Sigmoid colon (tissue), 7 donors: ENCODE results near the gene C11orf42. TPM values are rescaled to one million over a fixed set of nuclear protein-coding genes. Genes with fewer than 3 reads are reported as not detected.

Experiments
- DNase-seq: peaks from one replicate; pipeline ENCODE4 v3.0.0-alpha.2; 2019
- H3K27ac ChIP-seq, 4 donors: fragments of 200-600 bp; sonication (generic); one replicate each; pipeline ENCODE4 v1.5.1; 2016 to 2019; ENCODE audit warnings: mild to moderate bottlenecking in 1 of 4
- H3K27me3 ChIP-seq, 3 donors: fragments of 200-600 bp; sonication (generic); one replicate each; pipeline ENCODE4 v1.5.1; 2019; ENCODE audit warnings: mild to moderate bottlenecking in 1 of 3
- H3K36me3 ChIP-seq, 4 donors: fragments of 200-600 bp; sonication (generic); one replicate each; pipeline ENCODE4 v1.5.1; 2016 to 2019
- H3K4me1 ChIP-seq, 4 donors: fragments of 200-600 bp; sonication (generic); one replicate each; pipeline ENCODE4 v1.5.1; 2017 to 2019
- H3K4me3 ChIP-seq, 4 donors: fragments of 200-600 bp; sonication (generic); one replicate each; pipeline ENCODE4 v1.5.1; 2017 to 2019; ENCODE audit warnings: mild to moderate bottlenecking in 2 of 4, moderate library complexity in 1 of 4
- H3K9me3 ChIP-seq, 4 donors: fragments of 200-600 bp in 3 of 4; sonication (generic) in 3 of 4; one replicate each; pipeline versions ENCODE4 v1.5.1 to v1.6.1; 2013 to 2019
- EP300 ChIP-seq, 4 donors: sonication (generic); formaldehyde crosslinking; IDR thresholded peaks; one replicate each; pipeline ENCODE4 v1.6.1; 2017; ENCODE audit warnings: antibody characterized with exemption in 4 of 4
- POLR2A ChIP-seq, 2 donors: fragments of 450-650 bp; IDR thresholded peaks; one replicate each; pipeline ENCODE4 v1.6.1; 2016; ENCODE audit warnings: antibody characterized with exemption in 2 of 2, mild to moderate bottlenecking in 2 of 2, moderate library complexity in 2 of 2
- POLR2AphosphoS5 ChIP-seq, 4 donors: sonication (generic); formaldehyde crosslinking; IDR thresholded peaks; one replicate each; pipeline ENCODE4 v1.6.1; 2017; ENCODE audit warnings: antibody characterized with exemption in 4 of 4
- WGBS, 2 donors: extraction: QIAGEN DNeasy Blood & Tissue Kit; methylation state at CpG; one replicate each; pipeline ENCODE4 v1.1.7; 2013; 5-methylcytosine and 5-hydroxymethylcytosine counted together
- intact Hi-C: fragments of 100-400 bp; cut with DNase I; formaldehyde crosslinking; loops from one replicate; pipeline ENCODE4 v1.15.1; 2023
- polyA plus RNA-seq, 3 donors: library from polyadenylated mRNA; stranded (reverse); fragments of 200-250 nt; gene quantifications; one replicate each; pipeline ENCODE4 v1.2.3, GENCODE V29; 2013
- total RNA-seq, 4 donors: library from RNA; depleted of rRNA; stranded (reverse); fragments of >200 nt; gene quantifications; one replicate each; pipeline ENCODE4 v1.1.0, GENCODE V29; 2016
- TF ChIP-seq, protein P1 (sequence below), 4 experiments: fragments of 450-650 bp in 3 of 4; fragments of 200-600 bp in 1 of 4; IDR thresholded peaks; one replicate each; pipeline ENCODE4 v1.5.1; 2016 to 2019; ENCODE audit warnings: antibody characterized with exemption in 4 of 4, mild to moderate bottlenecking in 3 of 4, moderate library complexity in 2 of 4
- donor health status: healthy with polysubstance abuse.
- donor health status: Bipolar disorder and iron deficiency.
- donor health status: healthy.

C11orf42 gene
- total and polyA plus RNA-seq, 7 donors = not detected

DNA sequence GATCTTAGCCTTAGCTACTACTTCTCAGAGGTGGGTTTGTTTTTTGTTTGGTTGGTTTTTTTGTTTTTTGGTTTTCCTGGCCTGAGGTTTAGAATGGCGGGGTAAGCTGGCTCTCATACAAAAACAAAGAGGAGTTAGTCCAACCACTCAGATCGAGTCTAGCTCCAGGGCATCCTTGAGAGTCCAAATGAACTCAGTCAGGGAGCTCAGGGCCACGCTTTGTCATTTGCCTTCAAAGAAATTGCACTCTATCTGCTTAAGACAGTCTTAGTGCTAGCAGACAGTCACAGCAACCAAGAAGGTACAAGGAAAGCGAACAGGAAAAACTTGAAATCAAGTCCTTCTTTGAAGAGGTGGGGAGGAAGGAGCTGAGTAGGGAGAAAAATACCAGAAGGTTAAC, 11.1 kb downstream of the C11orf42 start:
- no peak overlapping the region for H3K27ac ChIP-seq
- H3K4me3 ChIP-seq = no peak overlapping the region
- TF ChIP-seq POLR2AphosphoS5 (IDR thresholded peaks at IDR 0.05) = no peak
- TF ChIP-seq EP300 (IDR thresholded peaks at IDR 0.05) = no peak
- TF ChIP-seq, protein P1, sequence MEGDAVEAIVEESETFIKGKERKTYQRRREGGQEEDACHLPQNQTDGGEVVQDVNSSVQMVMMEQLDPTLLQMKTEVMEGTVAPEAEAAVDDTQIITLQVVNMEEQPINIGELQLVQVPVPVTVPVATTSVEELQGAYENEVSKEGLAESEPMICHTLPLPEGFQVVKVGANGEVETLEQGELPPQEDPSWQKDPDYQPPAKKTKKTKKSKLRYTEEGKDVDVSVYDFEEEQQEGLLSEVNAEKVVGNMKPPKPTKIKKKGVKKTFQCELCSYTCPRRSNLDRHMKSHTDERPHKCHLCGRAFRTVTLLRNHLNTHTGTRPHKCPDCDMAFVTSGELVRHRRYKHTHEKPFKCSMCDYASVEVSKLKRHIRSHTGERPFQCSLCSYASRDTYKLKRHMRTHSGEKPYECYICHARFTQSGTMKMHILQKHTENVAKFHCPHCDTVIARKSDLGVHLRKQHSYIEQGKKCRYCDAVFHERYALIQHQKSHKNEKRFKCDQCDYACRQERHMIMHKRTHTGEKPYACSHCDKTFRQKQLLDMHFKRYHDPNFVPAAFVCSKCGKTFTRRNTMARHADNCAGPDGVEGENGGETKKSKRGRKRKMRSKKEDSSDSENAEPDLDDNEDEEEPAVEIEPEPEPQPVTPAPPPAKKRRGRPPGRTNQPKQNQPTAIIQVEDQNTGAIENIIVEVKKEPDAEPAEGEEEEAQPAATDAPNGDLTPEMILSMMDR (IDR thresholded peaks at IDR 0.05) = no peak
- TF ChIP-seq POLR2A (IDR thresholded peaks at IDR 0.05) = no peak
- intact Hi-C loops = no loop called here
- H3K36me3 ChIP-seq = peaks cover 24 to 93% (median 45%) of the 10 kb centered on the region in 4 donors
- WGBS, 2 donors = 92 to 95% methylated on average over 4 of the region's 4 CpGs
- H3K9me3 ChIP-seq = no peaks in the 10 kb centered on the region
- no peaks in the 10 kb centered on the region for H3K27me3 ChIP-seq
- DNase-seq = no peak
- no peaks in the 10 kb centered on the region for H3K4me1 ChIP-seq

DNA sequence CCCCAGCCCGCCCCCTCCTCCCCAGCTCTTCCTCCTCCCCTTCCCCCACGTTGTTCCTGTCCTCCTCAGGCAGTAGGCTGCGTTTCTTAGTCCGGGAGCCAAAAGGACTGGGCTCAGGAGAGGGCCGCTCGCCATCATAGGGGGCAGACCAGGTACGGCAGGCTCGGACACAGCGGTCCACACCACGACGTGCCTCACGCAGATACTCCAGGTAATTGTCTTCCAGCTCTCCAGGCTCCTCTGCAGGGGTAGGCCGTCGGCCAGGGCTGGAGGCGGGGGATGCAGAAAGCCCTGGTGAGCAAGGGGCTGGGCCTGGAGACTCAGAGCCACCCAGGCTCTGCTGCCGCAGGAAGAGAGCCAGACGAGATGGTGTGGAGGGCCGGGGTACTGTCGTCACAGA, 12.4 kb downstream of the C11orf42 start:
- Histone ChIP-seq H3K27me3 (no peaks in the 10 kb centered on the region), H3K36me3 (peaks cover 30 to 93% (median 51%) of the 10 kb centered on the region in 4 donors), H3K4me3 (no peak overlapping the region), H3K9me3 (no peaks in the 10 kb centered on the region), H3K27ac (no peak overlapping the region), H3K4me1 (no peaks in the 10 kb centered on the region)
- TF ChIP-seq, protein P1 (IDR thresholded peaks at IDR 0.05) = no peak
- TF ChIP-seq POLR2A (IDR thresholded peaks at IDR 0.05) (no peak), EP300 (IDR thresholded peaks at IDR 0.05) (no peak), POLR2AphosphoS5 (IDR thresholded peaks at IDR 0.05) (no peak)
- 93 to 95% methylated on average over 19 of the region's 19 CpGs for WGBS, 2 donors
- DNase-seq = no peak
- intact Hi-C loops = no loop called here

DNA sequence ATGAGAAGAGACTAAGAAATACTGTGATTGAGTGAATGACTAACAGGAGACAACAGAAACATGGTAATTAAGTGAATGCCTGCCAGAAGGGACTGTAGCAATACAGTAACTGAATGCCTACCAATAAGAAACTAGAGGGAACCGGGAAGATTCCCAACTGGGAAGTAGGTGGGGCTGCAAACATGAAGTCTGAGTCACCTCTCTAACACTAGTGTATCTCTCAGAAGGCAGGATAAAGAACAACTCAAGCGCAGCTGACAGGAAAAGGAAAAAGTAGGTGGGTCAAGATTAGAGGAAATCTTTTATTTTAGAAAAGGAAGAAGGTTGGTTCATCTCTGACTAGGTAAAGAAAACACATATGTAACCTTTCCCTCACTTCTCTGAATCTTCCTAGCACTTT, 14.0 kb downstream of the C11orf42 start:
- H3K27me3 ChIP-seq = no peaks in the 10 kb centered on the region
- TF ChIP-seq POLR2A (IDR thresholded peaks at IDR 0.05) (no peak), POLR2AphosphoS5 (IDR thresholded peaks at IDR 0.05) (no peak), EP300 (IDR thresholded peaks at IDR 0.05) (no peak)
- TF ChIP-seq, protein P1 (IDR thresholded peaks at IDR 0.05) = no peak
- WGBS, 2 donors = 16 to 45% methylated on average over 2 of the region's 2 CpGs

DNA sequence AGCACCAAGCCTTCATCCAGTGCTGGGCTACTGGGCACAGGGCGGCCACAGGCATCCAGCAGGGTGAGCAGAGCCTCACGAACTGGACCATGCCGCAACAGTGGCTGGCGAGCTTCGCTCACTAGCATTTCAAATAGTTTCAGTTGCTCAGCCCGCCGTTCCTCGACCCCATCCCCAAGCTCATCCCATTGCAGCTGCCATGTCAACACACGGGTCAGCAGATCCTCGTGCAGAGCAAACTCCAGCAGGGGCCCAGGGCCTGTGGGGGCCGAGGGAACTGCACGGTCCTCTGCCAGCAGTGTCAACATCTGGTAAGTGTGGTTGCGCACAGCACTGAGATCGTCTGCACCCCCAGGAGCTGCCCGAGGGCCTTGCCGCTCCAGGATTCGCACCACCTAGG, 18.5 kb downstream of the C11orf42 start:
- TF ChIP-seq EP300 (IDR thresholded peaks at IDR 0.05) (no peak), POLR2A (IDR thresholded peaks at IDR 0.05) (no peak)
- TF ChIP-seq, protein P1 (IDR thresholded peaks at IDR 0.05) = no peak
- no peak for DNase-seq
- intact Hi-C loops = no loop called here
- Histone ChIP-seq H3K4me3 (no peak overlapping the region), H3K27ac (no peak overlapping the region), H3K9me3 (no peaks in the 10 kb centered on the region), H3K36me3 (peaks cover 19 to 55% (median 34%) of the 10 kb centered on the region in 4 donors), H3K4me1 (peaks cover 0 to 22% (median 12%) of the 10 kb centered on the region in 4 donors), H3K27me3 (no peaks in the 10 kb centered on the region)
- WGBS, 2 donors = 95 to 97% methylated on average over 17 of the region's 17 CpGs

More for the DNA sequence above, 14.0 kb downstream of the C11orf42 start:
- H3K36me3 ChIP-seq = peaks cover 43 to 93% (median 63%) of the 10 kb centered on the region in 4 donors
- no peaks in the 10 kb centered on the region for H3K9me3 ChIP-seq
- H3K4me3 ChIP-seq = no peak overlapping the region
- DNase-seq = no peak
- intact Hi-C loops = no loop called here
- peaks cover 0 to 3% (median 0%) of the 10 kb centered on the region in 4 donors for H3K4me1 ChIP-seq
- H3K27ac ChIP-seq = peak overlapping the region in 1 of 4 donors; percentile 34

DNA sequence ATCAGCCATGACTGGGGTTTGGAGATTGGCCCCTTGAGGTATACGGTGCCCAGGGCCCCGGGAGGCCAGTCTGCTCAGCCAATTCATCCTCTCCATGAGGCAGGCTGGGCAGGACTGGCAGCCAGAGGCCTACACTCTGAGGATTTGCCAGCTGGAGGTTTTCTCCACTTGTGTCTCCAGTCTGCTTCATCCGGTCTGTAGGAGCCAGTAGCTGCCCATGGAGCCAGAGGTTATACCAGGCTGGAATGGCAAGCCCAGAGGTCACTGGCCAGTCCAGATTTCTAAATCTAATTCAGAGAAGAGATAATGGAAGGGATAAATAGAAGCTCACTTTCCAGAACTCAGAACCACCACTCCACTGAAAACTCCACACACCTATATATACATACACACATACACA, 19.1 kb downstream of the C11orf42 start:
- H3K4me3 ChIP-seq = no peak overlapping the region
- intact Hi-C loops = no loop called here
- no peaks in the 10 kb centered on the region for H3K27me3 ChIP-seq
- H3K27ac ChIP-seq = no peak overlapping the region
- WGBS, 2 donors = 97 to 98% methylated on average over 3 of the region's 3 CpGs
- H3K9me3 ChIP-seq = no peaks in the 10 kb centered on the region
- TF ChIP-seq, protein P1 (IDR thresholded peaks at IDR 0.05) = no peak
- no peak for TF ChIP-seq POLR2A (IDR thresholded peaks at IDR 0.05)
- no peak for TF ChIP-seq POLR2AphosphoS5 (IDR thresholded peaks at IDR 0.05)
- no peak for TF ChIP-seq EP300 (IDR thresholded peaks at IDR 0.05)
- peaks cover 19 to 49% (median 29%) of the 10 kb centered on the region in 4 donors for H3K36me3 ChIP-seq
- peaks cover 0 to 22% (median 12%) of the 10 kb centered on the region in 4 donors for H3K4me1 ChIP-seq
- DNase-seq = no peak
